ENCODE results near the gene ANKRD6. TPM values are rescaled to one million over a fixed set of nuclear protein-coding genes. Genes with fewer than 3 reads are reported as not detected.

ANKRD6 gene
- total RNA-seq, 1 experiment from 2014 or later = 5.6 TPM

DNA sequence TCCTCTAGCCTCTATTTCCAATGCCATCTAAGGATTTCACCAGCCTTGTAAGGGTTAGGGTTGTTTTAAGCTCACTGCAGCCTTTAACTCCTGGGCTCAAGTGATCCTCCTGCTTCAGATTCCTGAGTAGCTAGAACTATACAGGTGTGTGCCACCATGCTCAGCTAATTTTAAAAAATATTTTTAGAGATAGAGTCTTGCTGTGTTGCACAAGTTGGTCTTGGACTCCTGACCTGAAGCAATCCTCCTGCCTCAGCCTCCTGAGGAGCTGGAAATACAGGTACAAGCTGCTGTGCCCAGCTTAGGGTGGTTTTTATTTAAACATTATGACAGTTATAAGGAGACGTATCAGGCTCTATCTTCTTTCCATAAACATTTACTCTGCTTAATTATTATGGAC is 26.5 kb downstream of the ANKRD6 start:
- Histone ChIP-seq H3K23me2 (ENCODE audit: insufficient read length, low read depth, low read length, poor library complexity, severe bottlenecking) (no peaks in the 10 kb centered on the region), H4K91ac (ENCODE audit: insufficient read length, low read depth, low read length) (no peak overlapping the region), H2AK5ac (ENCODE audit: insufficient read length, low read length) (no peak overlapping the region), H3K18ac (ENCODE audit: insufficient read length, low read depth, low read length) (no peak overlapping the region), H3K23ac (ENCODE audit: insufficient read length, low read depth, low read length) (no peak overlapping the region), H4K5ac (ENCODE audit: insufficient read length, low read depth, low read length) (no peak overlapping the region), H3K56ac (ENCODE audit: insufficient read length, low read depth, low read length) (no peak overlapping the region), H2AFZ (ENCODE audit: low read length) (no peak overlapping the region), H3K9ac (ENCODE audit: extremely low read depth, insufficient read length, low read length) (no peak overlapping the region), H3K4me2 (ENCODE audit: insufficient read depth, insufficient read length, low read length) (no peak overlapping the region), H4K8ac (replicated peaks; ENCODE audit: insufficient read length, low read depth, low read length) (no peak overlapping the region), H3K27me3 (ENCODE audit: insufficient read depth, low read length) (no peaks in the 10 kb centered on the region), H3K4ac (ENCODE audit: low read depth, low read length) (no peak overlapping the region), H3K27ac (ENCODE audit: insufficient read length, low read depth, low read length) (no peak overlapping the region), H4K20me1 (ENCODE audit: control insufficient read depth, insufficient read depth, insufficient read length) (peaks cover 3% of the 10 kb centered on the region), H3K14ac (ENCODE audit: insufficient read depth, low read length) (no peak overlapping the region), H3K4me1 (ENCODE audit: insufficient read depth, low read length) (no peaks in the 10 kb centered on the region), H2BK5ac (ENCODE audit: insufficient read length, low read length) (no peak overlapping the region), H2BK120ac (ENCODE audit: low read depth, low read length, poor library complexity, severe bottlenecking) (no peak overlapping the region), H3T11ph (ENCODE audit: low read length) (no peak overlapping the region), H3K9me3 (ENCODE audit: control insufficient read depth, low read depth, low read length) (no peaks in the 10 kb centered on the region), H3K79me2 (ENCODE audit: insufficient read depth, low read length) (no peaks in the 10 kb centered on the region), H2BK15ac (ENCODE audit: low read depth, low read length) (no peak overlapping the region), H2BK20ac (ENCODE audit: low read depth, low read length, poor library complexity, severe bottlenecking) (no peak overlapping the region), H2BK12ac (ENCODE audit: insufficient read length, low read depth, low read length) (no peak overlapping the region), H3K79me1 (ENCODE audit: insufficient read depth, low read depth, low read length, poor library complexity, severe bottlenecking) (no peaks in the 10 kb centered on the region)
- Mint-ChIP-seq H3K9me3 (no peaks in the 10 kb centered on the region; a peak in 1 of 5 replicates), H3K4me3 (no peak overlapping the region), H3K27ac (no peak overlapping the region), H3K27me3 (ENCODE audit: low read depth) (no peaks in the 10 kb centered on the region; the same call in 1 of the 2 replicates), H3K36me3 (ENCODE audit: insufficient read depth in 1 of 3, low read depth in 3 of 3) (no peaks in the 10 kb centered on the region), H3K4me1 (peaks cover 2 to 6% of the 10 kb centered on the region in 2 experiments; a peak in 2 of 4 replicates)
- TF ChIP-seq, protein P1, sequence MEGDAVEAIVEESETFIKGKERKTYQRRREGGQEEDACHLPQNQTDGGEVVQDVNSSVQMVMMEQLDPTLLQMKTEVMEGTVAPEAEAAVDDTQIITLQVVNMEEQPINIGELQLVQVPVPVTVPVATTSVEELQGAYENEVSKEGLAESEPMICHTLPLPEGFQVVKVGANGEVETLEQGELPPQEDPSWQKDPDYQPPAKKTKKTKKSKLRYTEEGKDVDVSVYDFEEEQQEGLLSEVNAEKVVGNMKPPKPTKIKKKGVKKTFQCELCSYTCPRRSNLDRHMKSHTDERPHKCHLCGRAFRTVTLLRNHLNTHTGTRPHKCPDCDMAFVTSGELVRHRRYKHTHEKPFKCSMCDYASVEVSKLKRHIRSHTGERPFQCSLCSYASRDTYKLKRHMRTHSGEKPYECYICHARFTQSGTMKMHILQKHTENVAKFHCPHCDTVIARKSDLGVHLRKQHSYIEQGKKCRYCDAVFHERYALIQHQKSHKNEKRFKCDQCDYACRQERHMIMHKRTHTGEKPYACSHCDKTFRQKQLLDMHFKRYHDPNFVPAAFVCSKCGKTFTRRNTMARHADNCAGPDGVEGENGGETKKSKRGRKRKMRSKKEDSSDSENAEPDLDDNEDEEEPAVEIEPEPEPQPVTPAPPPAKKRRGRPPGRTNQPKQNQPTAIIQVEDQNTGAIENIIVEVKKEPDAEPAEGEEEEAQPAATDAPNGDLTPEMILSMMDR (conservative IDR thresholded peaks at IDR 0.05) = no peak
- DNase-seq = no peak
- WGBS (ENCODE audit: extremely low coverage, insufficient read length, low lambda C conversion rate) = no CpG with 5 or more reads among the region's 1 CpG
